ENCODE data around the gene OR56A3.
"Not testable (repeated sequence)": the region's sequence is repeated elsewhere in the genome, so short reads cannot be mapped to it uniquely, and the experiment has no call there.

Gene OR56A3, protein sequence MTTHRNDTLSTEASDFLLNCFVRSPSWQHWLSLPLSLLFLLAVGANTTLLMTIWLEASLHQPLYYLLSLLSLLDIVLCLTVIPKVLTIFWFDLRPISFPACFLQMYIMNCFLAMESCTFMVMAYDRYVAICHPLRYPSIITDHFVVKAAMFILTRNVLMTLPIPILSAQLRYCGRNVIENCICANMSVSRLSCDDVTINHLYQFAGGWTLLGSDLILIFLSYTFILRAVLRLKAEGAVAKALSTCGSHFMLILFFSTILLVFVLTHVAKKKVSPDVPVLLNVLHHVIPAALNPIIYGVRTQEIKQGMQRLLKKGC

GRCh38 chr11:5941951-5942350 is at the start of gene OR56A3:
TSS of gene OR56A3 (plus strand) at chr11:5942251. CDS start at chr11:5947347, 5,096 bp downstream.
- no peak for DNase-seq

- DNase-seq: no peak
Measured at GRCh38 chr11:5892908-5893307, 49.1 kb upstream of the OR56A3 start, which contains the start of gene OR52E5. TSS of gene OR52E5 (plus strand) at chr11:5893208. CDS start at chr11:5900777, 7,569 bp downstream.

- no peak for DNase-seq
Measured at GRCh38 chr11:5899534-5899933, 42.5 kb upstream of the OR56A3 start.

DNA sequence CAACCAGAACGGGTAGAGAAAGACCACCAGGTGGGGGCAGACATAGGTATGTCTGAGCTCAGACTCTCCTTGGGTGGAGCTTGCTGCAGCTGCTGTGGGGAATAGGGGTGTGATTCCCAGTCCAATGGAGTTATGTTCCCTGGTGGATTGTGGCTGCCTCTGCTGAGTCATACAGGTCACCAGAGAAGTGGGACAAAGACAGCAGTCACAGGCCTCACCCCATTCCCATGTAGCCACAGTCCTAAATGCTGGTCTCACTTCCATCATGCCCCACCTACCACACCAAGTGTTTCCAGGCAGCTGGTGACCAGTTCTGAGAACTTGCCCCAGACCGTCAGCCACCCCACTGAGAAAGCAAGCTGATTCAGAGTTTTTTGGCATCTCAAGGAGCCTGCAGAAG is 31.5 kb upstream of the OR56A3 start:
- DNase-seq: no peak

GRCh38 chr11:5922749-5923426 is 19.2 kb upstream of the OR56A3 start:
- DNase-seq: no peak

DNA sequence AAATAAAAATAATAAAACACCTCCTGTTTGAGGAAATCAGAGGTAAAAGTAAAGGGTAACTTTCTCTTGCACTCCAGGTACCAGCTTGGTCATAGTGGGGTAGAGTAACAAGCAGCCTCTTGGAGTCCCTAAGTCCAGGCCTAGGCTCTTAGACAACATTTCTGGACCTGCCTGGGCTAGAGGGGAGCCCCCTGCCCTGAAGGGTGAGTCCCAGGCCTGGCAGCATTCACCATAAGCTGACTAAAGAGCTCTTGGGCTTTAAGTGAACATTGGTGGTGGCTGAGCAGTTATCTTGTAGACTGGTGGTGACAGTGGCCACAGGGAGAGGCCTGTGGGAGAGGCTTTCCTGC is 18.6 kb upstream of the OR56A3 start:
- DNase-seq: no peak

GRCh38 chr11:5923794-5924193 is 18.3 kb upstream of the OR56A3 start:
- no peak for DNase-seq

- no peak for DNase-seq
Measured at GRCh38 chr11:5928271-5928670, 13.8 kb upstream of the OR56A3 start.

GRCh38 chr11:5928811-5929210 is 13.2 kb upstream of the OR56A3 start:
- no peak for DNase-seq

- no peak for DNase-seq
Measured at GRCh38 chr11:5929571-5930368, 12.3 kb upstream of the OR56A3 start.

DNA sequence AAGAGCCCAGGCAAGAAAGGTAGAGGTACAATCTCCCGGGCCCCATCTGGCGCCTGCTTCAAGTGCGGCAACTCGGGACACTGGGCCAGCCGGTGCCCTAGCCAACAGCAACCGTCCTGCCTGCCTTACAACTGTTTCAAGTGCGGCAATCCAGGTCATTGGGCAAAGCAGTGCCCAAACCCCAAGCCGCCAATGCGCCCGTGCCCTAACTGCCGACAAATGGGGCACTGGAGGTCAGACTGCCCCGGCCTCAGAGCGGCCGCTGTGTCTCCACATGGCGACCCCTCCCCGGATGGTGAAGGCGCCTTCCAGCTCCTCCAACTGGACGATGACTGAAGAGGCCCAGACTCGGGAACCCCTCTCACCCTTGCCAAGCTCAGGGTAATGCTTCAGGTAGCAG is 11.4 kb upstream of the OR56A3 start:
- DNase-seq: no peak

DNA sequence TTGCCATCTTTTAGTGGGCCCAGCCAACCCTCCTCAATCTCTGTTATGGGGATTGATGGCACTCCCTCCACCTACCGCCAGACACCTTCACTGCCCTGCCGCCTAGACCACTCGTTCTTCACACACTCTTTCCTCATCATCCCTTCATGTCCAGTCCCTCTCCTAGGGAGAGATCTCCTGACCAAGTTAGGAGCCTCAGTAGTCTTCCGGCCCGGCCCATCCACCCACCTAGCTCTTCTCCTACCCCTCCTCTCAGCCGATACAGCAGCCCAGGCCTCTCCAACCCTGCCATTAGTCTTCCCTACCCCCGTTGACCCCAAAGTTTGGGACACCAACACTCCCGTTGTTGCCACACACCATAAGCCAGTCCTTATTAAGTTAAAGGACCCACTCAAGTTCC is 11.0 kb upstream of the OR56A3 start:
- DNase-seq: no peak

- DNase-seq: no peak
Measured at GRCh38 chr11:5932671-5933070, 9.4 kb upstream of the OR56A3 start.

- no peak for DNase-seq
Measured at GRCh38 chr11:5933116-5933515, 8.9 kb upstream of the OR56A3 start.

DNA sequence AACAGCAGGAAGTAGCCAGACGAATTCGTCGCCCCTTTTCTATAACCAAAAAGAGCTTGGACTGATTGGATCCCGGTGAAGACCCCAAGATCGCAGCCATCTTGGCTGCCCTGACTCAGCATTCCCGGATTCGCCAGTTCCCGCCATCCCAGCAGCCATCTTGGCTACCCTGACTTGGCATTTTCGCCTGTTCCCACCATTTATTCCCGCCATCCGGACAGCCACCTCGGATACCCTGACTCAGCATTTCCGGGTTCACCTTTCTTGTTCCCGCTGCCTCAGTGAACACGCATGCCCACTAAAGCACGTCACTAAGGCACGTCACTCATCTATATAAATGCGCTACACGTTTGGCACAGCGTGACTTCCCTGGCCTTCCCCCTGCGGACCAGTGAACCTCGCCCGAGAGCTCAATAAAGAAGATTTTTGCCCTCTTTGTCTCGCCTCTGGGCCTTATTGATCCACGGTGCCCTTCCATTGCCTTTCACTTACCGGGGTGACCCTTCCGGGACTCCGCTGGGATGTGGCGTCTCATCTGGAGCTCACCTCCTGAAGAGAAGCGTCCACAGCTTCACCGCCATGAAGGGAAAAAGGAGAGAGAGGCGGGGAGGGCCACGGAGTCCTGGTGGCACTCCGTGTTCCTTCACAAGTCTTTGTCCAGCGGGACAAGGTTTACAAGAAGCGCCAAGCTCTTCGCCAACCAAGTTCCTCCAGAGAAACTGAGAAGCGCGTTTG is 4.0 kb upstream of the OR56A3 start:
- DNase-seq: no peak

DNA sequence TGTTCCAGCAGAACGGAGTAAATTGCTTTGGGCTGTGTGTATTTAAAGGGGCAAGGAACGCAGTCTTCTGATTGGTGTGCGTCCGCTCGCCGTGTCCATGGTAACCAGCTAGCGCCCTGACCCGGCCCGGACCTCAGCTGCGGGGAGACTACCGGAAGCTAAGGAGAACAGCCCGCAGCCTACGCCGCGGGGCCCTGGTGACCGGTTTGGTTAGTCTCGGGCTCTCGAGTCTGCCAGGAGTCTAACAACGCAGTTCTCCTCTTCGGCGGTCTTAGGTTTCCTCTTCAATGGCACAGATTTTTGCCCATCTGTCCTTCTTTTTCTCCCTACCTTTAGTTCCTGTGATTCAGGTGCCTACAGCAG is 3.5 kb upstream of the OR56A3 start:
- DNase-seq: no peak

GRCh38 chr11:5940748-5941147 is 1.3 kb upstream of the OR56A3 start:
- no peak for DNase-seq

- no peak for DNase-seq
Measured at GRCh38 chr11:5955586-5955985, 13.5 kb downstream of the OR56A3 start.

DNA sequence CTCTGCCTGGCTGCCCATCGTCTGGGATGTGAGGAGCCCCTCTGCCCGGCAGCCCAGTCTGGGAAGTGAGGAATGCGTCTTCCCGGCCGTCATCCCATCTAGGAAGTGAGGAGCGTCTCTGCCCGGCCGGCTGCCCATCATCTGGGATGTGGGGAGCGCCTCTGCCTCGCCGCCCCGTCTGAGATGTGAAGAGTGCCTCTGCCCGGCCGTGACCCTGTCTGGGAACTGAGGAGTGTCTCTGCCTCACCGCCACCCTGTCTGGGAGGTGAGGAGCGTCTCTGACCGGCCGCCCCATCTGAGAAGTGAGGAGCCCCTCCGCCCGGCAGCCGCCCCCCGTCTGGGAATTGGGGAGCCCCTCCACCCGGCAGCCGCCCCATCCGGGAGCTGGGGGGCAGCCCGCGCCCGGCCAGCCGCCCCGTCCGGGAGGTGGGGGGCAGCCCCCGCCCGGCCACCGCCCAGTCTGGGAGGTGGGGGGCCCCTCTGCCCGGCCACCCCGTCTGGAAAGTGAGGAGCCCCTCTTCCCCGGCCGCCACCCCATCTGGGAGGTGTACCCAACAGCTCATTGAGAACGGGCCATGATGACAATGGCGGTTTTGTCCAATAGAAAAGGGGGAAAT is 18.8 kb downstream of the OR56A3 start:
- not testable (repeated sequence) for DNase-seq

DNA sequence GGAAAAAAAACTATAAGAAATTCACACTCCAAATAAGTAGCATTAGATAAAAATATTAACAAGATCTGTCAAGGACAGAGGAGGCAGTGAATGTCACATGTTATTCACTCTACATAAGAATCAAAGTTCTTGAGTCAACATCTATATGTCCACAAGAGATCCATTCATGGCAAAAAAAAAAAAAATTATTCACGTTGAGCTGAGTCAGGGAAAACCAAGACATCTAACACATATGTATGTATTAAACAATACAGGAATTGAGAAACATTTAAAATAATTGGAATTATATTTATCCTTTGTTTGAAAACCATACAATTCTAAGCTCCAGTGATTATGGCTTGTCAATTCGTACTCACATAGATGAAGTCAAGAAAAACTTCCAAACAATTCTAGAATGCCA is 24.9 kb downstream of the OR56A3 start:
- DNase-seq: no peak

DNA sequence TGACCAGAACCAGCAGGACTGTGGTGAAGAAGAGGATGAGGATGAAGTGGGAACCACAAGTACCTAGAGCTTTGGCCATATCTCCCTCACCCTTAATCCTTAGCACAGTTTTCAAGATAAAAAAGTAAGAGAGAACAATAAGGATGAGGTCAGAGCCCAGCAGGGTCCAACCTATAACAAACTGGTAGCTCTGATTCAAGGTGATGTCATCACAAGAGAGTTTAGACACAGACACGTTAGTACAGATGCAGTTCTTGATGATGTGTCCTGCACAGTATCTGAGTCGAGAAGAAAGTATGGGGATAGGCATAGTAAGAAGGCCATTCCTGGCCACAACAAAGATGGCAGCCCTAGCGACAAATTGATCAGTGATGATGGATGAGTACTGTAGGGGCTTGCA is 25.7 kb downstream of the OR56A3 start:
- DNase-seq: no peak

- no peak for DNase-seq
Measured at GRCh38 chr11:5968394-5968793, 26.3 kb downstream of the OR56A3 start, which contains the start of gene OR56A5. TSS of gene OR56A5 (minus strand) at chr11:5968494. CDS start at chr11:5968494, 0 bp downstream.

GRCh38 chr11:5973530-5973929 is 31.5 kb downstream of the OR56A3 start:
- DNase-seq: no peak

Data from DMS79 (cell line).